ENCODE data around the gene NLK.
"Not testable (repeated sequence)": the region's sequence is repeated elsewhere in the genome, so short reads cannot be mapped to it uniquely, and the experiment has no call there.

The NLK gene

GRCh38 chr17:28235066-28235700, 192.7 kb downstream of the NLK start:
- DNase-seq = not testable (repeated sequence)

GRCh38 chr17:28236033-28236653, 193.7 kb downstream of the NLK start:
- not testable (repeated sequence) for DNase-seq

- DNase-seq = not testable (repeated sequence)
These were observed 196.2 kb downstream of the NLK start for GRCh38 chr17:28238547-28239270.

GRCh38 chr17:28239271-28239624, 196.8 kb downstream of the NLK start:
- DNase-seq = no peak

GRCh38 chr17:28240688-28241340, 198.3 kb downstream of the NLK start:
- DNase-seq = no peak

GRCh38 chr17:28242791-28243190, 200.3 kb downstream of the NLK start:
- no peak for DNase-seq

GRCh38 chr17:28243268-28243667, 200.8 kb downstream of the NLK start:
- DNase-seq = not testable (repeated sequence)

- no peak for DNase-seq
These were observed 202.0 kb downstream of the NLK start for GRCh38 chr17:28244446-28244845.

Measured in left hindlimb (tissue), 1 donor.